ENCODE results near the gene POTED. TPM values are rescaled to one million over a fixed set of nuclear protein-coding genes. Genes with fewer than 3 reads are reported as not detected.
"Not testable (repeated sequence)": the region's sequence is repeated elsewhere in the genome, so short reads cannot be mapped to it uniquely, and the experiment has no call there.

The POTED gene
- not detected for total RNA-seq

DNA sequence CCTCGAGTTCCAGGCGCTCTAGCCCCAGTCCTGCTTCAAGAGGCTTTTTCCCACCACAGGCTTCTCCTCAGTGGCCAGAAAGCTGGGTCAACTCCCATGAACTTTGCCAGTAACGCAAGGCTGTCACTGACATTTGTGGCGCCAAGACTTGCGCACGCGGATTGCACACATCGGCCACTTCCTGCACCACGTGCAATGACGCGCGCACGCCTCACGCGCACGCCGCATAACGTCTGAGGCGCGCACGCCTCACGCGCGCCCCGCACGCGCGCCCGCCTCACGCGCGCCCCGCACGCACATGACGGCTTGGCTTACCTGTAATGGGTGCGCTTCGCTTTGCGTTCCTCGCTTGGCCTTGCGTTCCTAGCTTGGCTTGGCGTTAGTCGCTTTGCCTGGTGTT lies at the start of gene POTED:
POTED (plus strand) TSS at position 301 of the 400 bp plus-strand sequence. CDS start 452 bp downstream, outside the sequence.
- H3K4me1 ChIP-seq; DNase-seq; H3K27ac ChIP-seq; H3K27me3 ChIP-seq; H3K9me3 ChIP-seq; in situ Hi-C loops (cut with MboI; ENCODE audit: low sequenced_read_pairs in 4 of 4); H3K4me3 ChIP-seq; intact Hi-C loops (cut with DNase I; ENCODE audit: low total_unique reads); ATAC-seq; H3K36me3 ChIP-seq: not testable (repeated sequence)

- ATAC-seq; in situ Hi-C loops (cut with MboI; ENCODE audit: low sequenced_read_pairs in 4 of 4); intact Hi-C loops (cut with DNase I; ENCODE audit: low total_unique reads): not testable (repeated sequence)
Observed at GRCh38 chr21:13650101-13650500, 40.5 kb downstream of the POTED start.

GRCh38 chr21:13651746-13652145 lies 42.2 kb downstream of the POTED start:
- H3K4me1 ChIP-seq; intact Hi-C loops (cut with DNase I; ENCODE audit: low total_unique reads); ATAC-seq; DNase-seq; H3K9me3 ChIP-seq; H3K27ac ChIP-seq; H3K4me3 ChIP-seq; H3K36me3 ChIP-seq; in situ Hi-C loops (cut with MboI; ENCODE audit: low sequenced_read_pairs in 4 of 4); H3K27me3 ChIP-seq: not testable (repeated sequence)

More at GRCh38 chr21:13650101-13650500, 40.5 kb downstream of the POTED start:
- H3K4me1 ChIP-seq, H3K9me3 ChIP-seq, H3K27me3 ChIP-seq, DNase-seq, H3K36me3 ChIP-seq, H3K27ac ChIP-seq, H3K4me3 ChIP-seq: not testable (repeated sequence)

Small RNA genes lying within 50 kb of the gene (microRNA-seq; reads per million reads assigned to microRNA genes)
- gene MIR3118-1 (ENCODE audit: borderline replicate concordance in 2 of 2): 0 reads per million in 2 donors
